Liver (tissue), 9 donors: ENCODE measurements around the gene NKAPL. TPM values are rescaled to one million over a fixed set of nuclear protein-coding genes. Genes with fewer than 3 reads are reported as not detected.

Experiments used
- DNase-seq: peaks from one replicate; pipeline ENCODE4 v3.0.0-alpha.2; 2017; ENCODE audit warnings: low spot score
- H3K27ac ChIP-seq, 2 donors: one replicate each; pipeline ENCODE4 v1.7.0; 2013; ENCODE audit warnings: inconsistent platforms in 2 of 2, low read length in 2 of 2, control low read depth in 1 of 2, low read depth in 1 of 2, mild to moderate bottlenecking in 1 of 2
- H3K27me3 ChIP-seq, 4 donors: one replicate each; pipeline versions ENCODE4 v1.6.1 to v1.7.0; 2013; ENCODE audit warnings: low read length in 3 of 4, inconsistent platforms in 1 of 4, mild to moderate bottlenecking in 1 of 4, moderate library complexity in 1 of 4; ENCODE audit not compliant: control insufficient read depth in 4 of 4, insufficient read depth in 4 of 4
- H3K36me3 ChIP-seq, 4 donors: one replicate each; pipeline versions ENCODE4 v1.6.1 to v1.7.0; 2013; ENCODE audit warnings: low read length in 3 of 4, mild to moderate bottlenecking in 3 of 4, low read depth in 1 of 4, moderate library complexity in 1 of 4; ENCODE audit not compliant: control insufficient read depth in 4 of 4, insufficient read depth in 3 of 4
- H3K4me1 ChIP-seq, 4 donors: one replicate each; pipeline versions ENCODE4 v1.6.1 to v1.7.0; 2013; ENCODE audit warnings: low read length in 3 of 4, mild to moderate bottlenecking in 3 of 4, moderate library complexity in 1 of 4; ENCODE audit not compliant: control insufficient read depth in 4 of 4, insufficient read depth in 4 of 4
- H3K4me3 ChIP-seq, 3 donors: one replicate each; pipeline versions ENCODE4 v1.6.1 to v1.7.0; 2013; ENCODE audit warnings: low read length in 3 of 3, control low read depth in 1 of 3, low read depth in 1 of 3, mild to moderate bottlenecking in 1 of 3
- H3K9ac ChIP-seq, 2 donors: one replicate each; pipeline ENCODE4 v1.7.0; 2013; ENCODE audit warnings: low read length in 2 of 2, mild to moderate bottlenecking in 2 of 2, moderate library complexity in 2 of 2, control low read depth in 1 of 2, low read depth in 1 of 2
- H3K9me3 ChIP-seq, 4 donors: one replicate each; pipeline versions ENCODE4 v1.6.1 to v1.7.0; 2013; ENCODE audit warnings: low read length in 3 of 4; ENCODE audit not compliant: control insufficient read depth in 4 of 4
- EGR1 ChIP-seq, 2 donors: IDR thresholded peaks; 2 replicates each; pipeline ENCODE4 v1.6.1; 2016 to 2018; ENCODE audit warnings: antibody characterized with exemption in 2 of 2, low read depth in 2 of 2
- FOXA1 ChIP-seq: IDR thresholded peaks from 2 replicates; pipeline ENCODE4 v1.6.1; 2016; ENCODE audit warnings: antibody characterized with exemption
- FOXA2 ChIP-seq: IDR thresholded peaks from 2 replicates; pipeline ENCODE4 v1.6.1; 2016; ENCODE audit warnings: antibody characterized with exemption
- GABPA ChIP-seq, 2 donors: IDR thresholded peaks in 1 of 2; conservative IDR thresholded peaks in 1 of 2; 2 replicates each; pipeline ENCODE4 v1.6.1; 2016; ENCODE audit warnings: antibody characterized with exemption in 2 of 2, mild to moderate bottlenecking in 1 of 2, moderate library complexity in 1 of 2
- HNF4A ChIP-seq, 2 donors: conservative IDR thresholded peaks; 2 replicates each; pipeline ENCODE4 v1.6.1; 2016; ENCODE audit warnings: antibody characterized with exemption in 2 of 2, mild to moderate bottlenecking in 2 of 2
- HNF4G ChIP-seq: IDR thresholded peaks from 2 replicates; pipeline ENCODE4 v1.6.1; 2016; ENCODE audit warnings: antibody characterized with exemption
- JUND ChIP-seq, 2 donors: IDR thresholded peaks; 2 replicates each; pipeline ENCODE4 v1.6.1; 2016; ENCODE audit warnings: antibody characterized with exemption in 2 of 2
- NR2F2 ChIP-seq: IDR thresholded peaks from 2 replicates; pipeline ENCODE4 v1.6.1; 2016; ENCODE audit warnings: antibody characterized with exemption
- RAD21 ChIP-seq, 2 donors: IDR thresholded peaks; 2 replicates each; pipeline ENCODE4 v1.6.1; 2016; ENCODE audit warnings: antibody characterized with exemption in 2 of 2, mild to moderate bottlenecking in 2 of 2
- RXRA ChIP-seq, 2 donors: IDR thresholded peaks; 2 replicates each; pipeline ENCODE4 v1.6.1; 2017 to 2018; ENCODE audit warnings: antibody characterized with exemption in 2 of 2, mild to moderate bottlenecking in 1 of 2
- SP1 ChIP-seq: IDR thresholded peaks from 2 replicates; pipeline ENCODE4 v1.6.1; 2018; ENCODE audit warnings: antibody characterized with exemption, mild to moderate bottlenecking
- TAF1 ChIP-seq: conservative IDR thresholded peaks from 2 replicates; pipeline ENCODE4 v1.6.1; 2016; ENCODE audit warnings: antibody characterized with exemption, mild to moderate bottlenecking
- YY1 ChIP-seq: IDR thresholded peaks from 2 replicates; pipeline ENCODE4 v1.6.1; 2016; ENCODE audit warnings: antibody characterized with exemption, mild to moderate bottlenecking
- WGBS: extraction: QIAGEN DNeasy Blood & Tissue Kit; methylation state at CpG from one replicate; pipeline ENCODE4 v1.1.7; 2013; 5-methylcytosine and 5-hydroxymethylcytosine counted together
- polyA plus RNA-seq, 2 donors: library from polyadenylated mRNA; stranded (reverse) in 1 of 2; unstranded in 1 of 2; fragments of 200-250 nt in 1 of 2; fragments of >200 nt in 1 of 2; fragmentation: Nextera tagmentation in 1 of 2; extraction: Ambion mirVana in 1 of 2; gene quantifications; one replicate each; pipeline versions ENCODE4 v1.2.1 to v1.2.3, GENCODE V29; 2013 to 2015
- total RNA-seq, 2 donors: library from RNA; depleted of rRNA; stranded (reverse); fragments of >200 nt; gene quantifications; one replicate each; pipeline ENCODE4 v1.2.3, GENCODE V29; 2014
- TF ChIP-seq, protein P1 (sequence below): IDR thresholded peaks from 2 replicates; pipeline ENCODE4 v1.6.1; 2016; ENCODE audit warnings: antibody characterized with exemption
- TF ChIP-seq, protein P2 (sequence below): IDR thresholded peaks from 2 replicates; pipeline ENCODE4 v1.6.1; 2016; ENCODE audit warnings: antibody characterized with exemption
- TF ChIP-seq, protein P3 (sequence below): IDR thresholded peaks from 2 replicates; pipeline ENCODE4 v1.6.1; 2016; ENCODE audit warnings: antibody characterized with exemption, mild to moderate bottlenecking
- TF ChIP-seq, protein P4 (sequence below): fragments of 150-350 bp; IDR thresholded peaks from 2 replicates; pipeline ENCODE4 v1.5.1; 2017; ENCODE audit warnings: improper control_type of control experiment, low read depth, low read length; ENCODE audit not compliant: missing input control
- donor health status: healthy.
- donor health status: healthy.
- donor health status: healthy.
- donor health status: healthy.
- donor health status: healthy.

Gene NKAPL
- total and polyA plus RNA-seq, 4 donors = 0.22 to 0.61 (median 0.57) TPM

DNA sequence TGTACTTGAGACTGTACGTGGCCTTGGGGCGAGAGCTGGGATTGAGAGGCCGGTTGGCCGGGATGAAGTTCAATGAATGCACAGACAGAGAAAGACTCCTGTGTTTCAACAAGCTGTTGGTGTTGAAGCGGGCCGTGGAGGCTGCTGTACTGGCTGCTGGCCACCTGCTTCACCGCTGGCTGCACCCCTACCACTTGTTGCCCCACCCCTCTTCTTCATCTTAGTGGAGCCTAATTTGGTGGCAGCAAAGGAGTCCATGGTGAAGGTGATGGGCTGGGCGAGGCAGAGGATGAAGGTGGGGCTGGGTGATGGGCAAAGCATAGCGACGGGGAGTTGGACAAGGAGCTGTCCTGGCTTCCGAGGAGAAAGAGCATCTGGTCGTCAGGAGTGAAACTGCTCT lies 41.2 kb upstream of the NKAPL start:
- Histone ChIP-seq H3K9me3 (peaks cover 4 to 11% (median 6%) of the 10 kb centered on the region in 4 donors), H3K36me3 (no peaks in the 10 kb centered on the region), H3K9ac (no peak overlapping the region), H3K4me3 (no peak overlapping the region), H3K27me3 (peaks cover 0 to 14% (median 7%) of the 10 kb centered on the region in 4 donors), H3K4me1 (peaks cover 0 to 4% (median 2%) of the 10 kb centered on the region in 4 donors), H3K27ac (no peak overlapping the region)
- WGBS = 97% methylated on average over 12 of the region's 12 CpGs
- TF ChIP-seq HNF4A (conservative IDR thresholded peaks at IDR 0.05) (no peak), SP1 (no peak), HNF4G (no peak), EGR1 (IDR thresholded peaks at IDR 0.05; ENCODE audit: low read depth in 2 of 2) (no peak), FOXA1 (no peak), TAF1 (no peak), NR2F2 (no peak)
- TF ChIP-seq, protein P1, sequence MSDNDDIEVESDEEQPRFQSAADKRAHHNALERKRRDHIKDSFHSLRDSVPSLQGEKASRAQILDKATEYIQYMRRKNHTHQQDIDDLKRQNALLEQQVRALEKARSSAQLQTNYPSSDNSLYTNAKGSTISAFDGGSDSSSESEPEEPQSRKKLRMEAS = no peak
- TF ChIP-seq, protein P2, sequence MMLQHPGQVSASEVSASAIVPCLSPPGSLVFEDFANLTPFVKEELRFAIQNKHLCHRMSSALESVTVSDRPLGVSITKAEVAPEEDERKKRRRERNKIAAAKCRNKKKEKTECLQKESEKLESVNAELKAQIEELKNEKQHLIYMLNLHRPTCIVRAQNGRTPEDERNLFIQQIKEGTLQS = no peak
- no peak for DNase-seq

- TF ChIP-seq YY1 (peak; percentile 19), JUND (IDR thresholded peaks at IDR 0.05) (no peak), GABPA (IDR thresholded peaks at IDR 0.05 in 1 of 2, conservative IDR thresholded peaks at IDR 0.05 in 1 of 2) (peak; percentile 71 to 91)
- Histone ChIP-seq H3K9ac (no peak overlapping the region), H3K27me3 (peaks cover 0 to 11% (median 6%) of the 10 kb centered on the region in 4 donors), H3K9me3 (peaks cover 4 to 11% (median 6%) of the 10 kb centered on the region in 4 donors), H3K4me1 (peaks cover 0 to 4% (median 2%) of the 10 kb centered on the region in 4 donors), H3K36me3 (no peaks in the 10 kb centered on the region), H3K27ac (no peak overlapping the region), H3K4me3 (peak overlapping the region; percentile 21 to 77 (median 47))
- 12% methylated on average over 56 of the region's 56 CpGs for WGBS
- peak; percentile 85 for DNase-seq
Measured at GRCh38 chr6:28218312-28219248, 40.5 kb upstream of the NKAPL start.

- Histone ChIP-seq H3K36me3 (no peaks in the 10 kb centered on the region), H3K4me1 (peaks cover 0 to 9% (median 2%) of the 10 kb centered on the region in 4 donors), H3K9me3 (peaks cover 1 to 9% (median 3%) of the 10 kb centered on the region in 4 donors), H3K4me3 (no peak overlapping the region), H3K27ac (no peak overlapping the region), H3K27me3 (peaks cover 0 to 7% (median 4%) of the 10 kb centered on the region in 4 donors), H3K9ac (no peak overlapping the region)
- 39% methylated on average over 6 of the region's 6 CpGs for WGBS
- no peak for DNase-seq
- TF ChIP-seq, protein P1 = no peak
- TF ChIP-seq FOXA2 (no peak), TAF1 (no peak), FOXA1 (no peak), SP1 (no peak), NR2F2 (no peak), YY1 (no peak), RAD21 (IDR thresholded peaks at IDR 0.05) (no peak), HNF4G (no peak), JUND (IDR thresholded peaks at IDR 0.05) (no peak), GABPA (IDR thresholded peaks at IDR 0.05 in 1 of 2, conservative IDR thresholded peaks at IDR 0.05 in 1 of 2) (no peak), RXRA (IDR thresholded peaks at IDR 0.05) (no peak), EGR1 (IDR thresholded peaks at IDR 0.05; ENCODE audit: low read depth in 2 of 2) (no peak)
- TF ChIP-seq, protein P3, sequence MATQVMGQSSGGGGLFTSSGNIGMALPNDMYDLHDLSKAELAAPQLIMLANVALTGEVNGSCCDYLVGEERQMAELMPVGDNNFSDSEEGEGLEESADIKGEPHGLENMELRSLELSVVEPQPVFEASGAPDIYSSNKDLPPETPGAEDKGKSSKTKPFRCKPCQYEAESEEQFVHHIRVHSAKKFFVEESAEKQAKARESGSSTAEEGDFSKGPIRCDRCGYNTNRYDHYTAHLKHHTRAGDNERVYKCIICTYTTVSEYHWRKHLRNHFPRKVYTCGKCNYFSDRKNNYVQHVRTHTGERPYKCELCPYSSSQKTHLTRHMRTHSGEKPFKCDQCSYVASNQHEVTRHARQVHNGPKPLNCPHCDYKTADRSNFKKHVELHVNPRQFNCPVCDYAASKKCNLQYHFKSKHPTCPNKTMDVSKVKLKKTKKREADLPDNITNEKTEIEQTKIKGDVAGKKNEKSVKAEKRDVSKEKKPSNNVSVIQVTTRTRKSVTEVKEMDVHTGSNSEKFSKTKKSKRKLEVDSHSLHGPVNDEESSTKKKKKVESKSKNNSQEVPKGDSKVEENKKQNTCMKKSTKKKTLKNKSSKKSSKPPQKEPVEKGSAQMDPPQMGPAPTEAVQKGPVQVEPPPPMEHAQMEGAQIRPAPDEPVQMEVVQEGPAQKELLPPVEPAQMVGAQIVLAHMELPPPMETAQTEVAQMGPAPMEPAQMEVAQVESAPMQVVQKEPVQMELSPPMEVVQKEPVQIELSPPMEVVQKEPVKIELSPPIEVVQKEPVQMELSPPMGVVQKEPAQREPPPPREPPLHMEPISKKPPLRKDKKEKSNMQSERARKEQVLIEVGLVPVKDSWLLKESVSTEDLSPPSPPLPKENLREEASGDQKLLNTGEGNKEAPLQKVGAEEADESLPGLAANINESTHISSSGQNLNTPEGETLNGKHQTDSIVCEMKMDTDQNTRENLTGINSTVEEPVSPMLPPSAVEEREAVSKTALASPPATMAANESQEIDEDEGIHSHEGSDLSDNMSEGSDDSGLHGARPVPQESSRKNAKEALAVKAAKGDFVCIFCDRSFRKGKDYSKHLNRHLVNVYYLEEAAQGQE = no peak
- TF ChIP-seq, protein P4, sequence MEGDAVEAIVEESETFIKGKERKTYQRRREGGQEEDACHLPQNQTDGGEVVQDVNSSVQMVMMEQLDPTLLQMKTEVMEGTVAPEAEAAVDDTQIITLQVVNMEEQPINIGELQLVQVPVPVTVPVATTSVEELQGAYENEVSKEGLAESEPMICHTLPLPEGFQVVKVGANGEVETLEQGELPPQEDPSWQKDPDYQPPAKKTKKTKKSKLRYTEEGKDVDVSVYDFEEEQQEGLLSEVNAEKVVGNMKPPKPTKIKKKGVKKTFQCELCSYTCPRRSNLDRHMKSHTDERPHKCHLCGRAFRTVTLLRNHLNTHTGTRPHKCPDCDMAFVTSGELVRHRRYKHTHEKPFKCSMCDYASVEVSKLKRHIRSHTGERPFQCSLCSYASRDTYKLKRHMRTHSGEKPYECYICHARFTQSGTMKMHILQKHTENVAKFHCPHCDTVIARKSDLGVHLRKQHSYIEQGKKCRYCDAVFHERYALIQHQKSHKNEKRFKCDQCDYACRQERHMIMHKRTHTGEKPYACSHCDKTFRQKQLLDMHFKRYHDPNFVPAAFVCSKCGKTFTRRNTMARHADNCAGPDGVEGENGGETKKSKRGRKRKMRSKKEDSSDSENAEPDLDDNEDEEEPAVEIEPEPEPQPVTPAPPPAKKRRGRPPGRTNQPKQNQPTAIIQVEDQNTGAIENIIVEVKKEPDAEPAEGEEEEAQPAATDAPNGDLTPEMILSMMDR = no peak
- TF ChIP-seq, protein P2 = no peak
Measured at GRCh38 chr6:28220257-28221133, 38.6 kb upstream of the NKAPL start.
